ENCODE results near the gene SYCN.

DNA sequence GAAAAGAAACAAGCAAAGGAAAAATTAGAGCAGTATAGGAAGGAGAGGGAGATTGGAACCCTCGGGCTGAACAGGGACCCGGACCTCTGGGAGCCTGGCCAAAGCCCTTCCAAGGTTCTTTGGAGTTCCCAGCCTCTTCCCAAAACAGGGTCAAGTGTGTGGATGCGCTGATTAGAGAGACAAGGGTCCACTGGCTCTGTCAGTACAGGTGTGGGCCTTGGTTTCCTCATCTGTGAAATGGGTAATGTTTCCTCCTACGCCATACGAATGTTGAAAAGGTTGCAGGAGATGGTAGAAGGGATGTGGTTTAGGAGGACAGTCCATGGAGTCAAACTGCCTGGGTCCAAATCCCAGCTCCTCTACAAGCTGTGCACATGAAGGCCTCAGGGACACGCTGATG lies 2.1 kb upstream of the SYCN start:
- TF ChIP-seq EZH2 (IDR thresholded peaks at IDR 0.05; ENCODE audit: insufficient read depth, poor library complexity, severe bottlenecking) (no peak), EZH2phosphoT487 (IDR thresholded peaks at IDR 0.05; ENCODE audit: insufficient read depth, low read depth) (no peak)
